Measurements from ENCODE around the gene AAR2.

GRCh38 chr20:36202891-36203338 is 33.4 kb upstream of the AAR2 start:
- TF ChIP-seq, protein P1, sequence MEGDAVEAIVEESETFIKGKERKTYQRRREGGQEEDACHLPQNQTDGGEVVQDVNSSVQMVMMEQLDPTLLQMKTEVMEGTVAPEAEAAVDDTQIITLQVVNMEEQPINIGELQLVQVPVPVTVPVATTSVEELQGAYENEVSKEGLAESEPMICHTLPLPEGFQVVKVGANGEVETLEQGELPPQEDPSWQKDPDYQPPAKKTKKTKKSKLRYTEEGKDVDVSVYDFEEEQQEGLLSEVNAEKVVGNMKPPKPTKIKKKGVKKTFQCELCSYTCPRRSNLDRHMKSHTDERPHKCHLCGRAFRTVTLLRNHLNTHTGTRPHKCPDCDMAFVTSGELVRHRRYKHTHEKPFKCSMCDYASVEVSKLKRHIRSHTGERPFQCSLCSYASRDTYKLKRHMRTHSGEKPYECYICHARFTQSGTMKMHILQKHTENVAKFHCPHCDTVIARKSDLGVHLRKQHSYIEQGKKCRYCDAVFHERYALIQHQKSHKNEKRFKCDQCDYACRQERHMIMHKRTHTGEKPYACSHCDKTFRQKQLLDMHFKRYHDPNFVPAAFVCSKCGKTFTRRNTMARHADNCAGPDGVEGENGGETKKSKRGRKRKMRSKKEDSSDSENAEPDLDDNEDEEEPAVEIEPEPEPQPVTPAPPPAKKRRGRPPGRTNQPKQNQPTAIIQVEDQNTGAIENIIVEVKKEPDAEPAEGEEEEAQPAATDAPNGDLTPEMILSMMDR (IDR thresholded peaks at IDR 0.05) = peak; percentile 98
- no peak for TF ChIP-seq ZFX (IDR thresholded peaks at IDR 0.05; ENCODE audit: borderline replicate concordance)
